Activated CD4-positive, alpha-beta T cell treated with anti-CD3 and anti-CD28 coated beads for 1 hour (primary cell): Measurements from ENCODE around the gene ROMO1.
"Not testable (repeated sequence)": the region's sequence is repeated elsewhere in the genome, so short reads cannot be mapped to it uniquely, and the experiment has no call there.

Source experiments
- DNase-seq: peaks from one replicate; pipeline ENCODE4 v3.0.0-alpha.2; 2020

The ROMO1 gene

GRCh38 chr20:35713120-35713519 is 13.9 kb downstream of the ROMO1 start:
- DNase-seq, result not testable (repeated sequence)

DNA sequence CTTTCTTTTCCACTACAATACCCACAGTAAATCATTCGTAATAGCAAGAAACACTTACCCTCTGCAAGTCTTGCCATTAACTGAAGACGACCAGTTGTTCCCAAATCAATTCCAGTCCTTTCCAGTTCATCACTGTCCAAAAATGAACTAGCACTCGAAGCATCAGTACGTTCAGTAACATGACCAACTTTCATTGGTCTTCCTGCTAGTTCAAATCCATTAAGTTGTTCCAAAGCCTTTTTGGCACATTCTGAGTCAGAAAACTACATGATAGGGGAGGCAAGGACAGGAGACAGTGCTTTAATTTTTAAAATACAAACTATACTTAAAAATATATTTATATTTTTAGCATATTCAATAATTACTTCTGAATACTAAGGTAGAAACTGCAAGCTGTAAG is 14.9 kb downstream of the ROMO1 start:
- DNase-seq, result no peak

GRCh38 chr20:35715652-35716051 is 16.4 kb downstream of the ROMO1 start:
- DNase-seq, result no peak

GRCh38 chr20:35716330-35716729 is 17.1 kb downstream of the ROMO1 start:
- DNase-seq, result no peak

- not testable (repeated sequence) for DNase-seq
Measured at GRCh38 chr20:35718321-35718720, 19.1 kb downstream of the ROMO1 start.

GRCh38 chr20:35718972-35719635 is 19.9 kb downstream of the ROMO1 start:
- no peak for DNase-seq

DNA sequence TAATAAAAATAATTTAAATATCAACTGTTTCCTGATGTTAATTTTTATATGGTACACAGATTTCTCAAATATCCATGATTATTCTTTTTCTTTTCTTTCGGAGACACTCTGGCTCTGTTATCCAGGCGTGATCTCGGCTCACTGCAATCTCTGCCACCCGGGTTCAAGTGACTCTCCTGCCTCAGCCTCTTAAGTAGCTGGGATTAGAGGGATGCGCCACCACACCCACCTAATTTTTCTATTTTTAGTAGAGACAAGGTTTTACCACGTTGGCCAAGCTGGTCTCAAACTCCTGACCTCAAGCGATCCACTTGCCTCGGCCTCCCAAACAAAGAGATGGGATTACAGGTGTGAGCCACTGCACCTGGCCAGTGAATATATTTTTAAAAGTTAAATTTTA is 20.5 kb downstream of the ROMO1 start:
- DNase-seq, result no peak

- no peak for DNase-seq
Measured at GRCh38 chr20:35720165-35721123, 21.2 kb downstream of the ROMO1 start.

DNA sequence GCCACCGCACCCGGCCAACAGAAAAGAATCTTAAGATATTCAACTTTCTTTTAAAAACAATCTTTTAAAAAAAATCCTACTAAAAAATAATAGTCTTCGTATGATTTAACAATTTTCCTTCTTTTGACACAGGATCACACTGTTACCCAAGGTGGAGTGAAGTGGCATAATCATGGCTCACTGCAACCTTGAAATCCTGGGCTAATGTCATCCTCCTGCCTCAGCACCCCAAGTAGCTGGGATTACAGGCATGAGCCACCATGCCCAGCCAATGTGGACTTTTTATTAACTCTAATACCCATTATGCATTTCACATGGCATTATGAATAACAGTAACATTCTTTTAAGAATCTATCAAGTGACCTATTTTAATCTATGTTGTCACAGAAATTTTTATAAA is 22.0 kb downstream of the ROMO1 start:
- DNase-seq, result no peak

DNA sequence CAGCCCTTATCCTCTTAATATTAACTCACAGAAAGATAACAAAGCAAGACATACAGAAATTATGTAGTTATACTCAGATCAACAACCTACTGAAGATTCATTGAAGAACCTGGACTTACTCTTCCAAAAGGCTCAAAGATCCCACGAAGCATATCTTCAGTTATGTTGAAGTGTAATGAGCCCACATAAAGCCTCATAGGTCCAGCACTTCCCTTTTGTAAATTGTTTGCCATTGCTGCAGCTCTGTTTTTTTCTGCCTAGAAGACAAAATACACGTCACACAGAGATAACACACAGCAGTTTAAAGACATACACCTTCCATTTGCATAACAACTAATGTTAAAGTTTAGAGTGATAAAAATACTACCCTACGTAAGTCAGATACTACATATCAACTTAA is 22.4 kb downstream of the ROMO1 start:
- DNase-seq, result no peak

- not testable (repeated sequence) for DNase-seq
Measured at GRCh38 chr20:35723275-35723639, 24.1 kb downstream of the ROMO1 start.

- DNase-seq, result not testable (repeated sequence)
Measured at GRCh38 chr20:35723652-35724320, 24.6 kb downstream of the ROMO1 start.

DNA sequence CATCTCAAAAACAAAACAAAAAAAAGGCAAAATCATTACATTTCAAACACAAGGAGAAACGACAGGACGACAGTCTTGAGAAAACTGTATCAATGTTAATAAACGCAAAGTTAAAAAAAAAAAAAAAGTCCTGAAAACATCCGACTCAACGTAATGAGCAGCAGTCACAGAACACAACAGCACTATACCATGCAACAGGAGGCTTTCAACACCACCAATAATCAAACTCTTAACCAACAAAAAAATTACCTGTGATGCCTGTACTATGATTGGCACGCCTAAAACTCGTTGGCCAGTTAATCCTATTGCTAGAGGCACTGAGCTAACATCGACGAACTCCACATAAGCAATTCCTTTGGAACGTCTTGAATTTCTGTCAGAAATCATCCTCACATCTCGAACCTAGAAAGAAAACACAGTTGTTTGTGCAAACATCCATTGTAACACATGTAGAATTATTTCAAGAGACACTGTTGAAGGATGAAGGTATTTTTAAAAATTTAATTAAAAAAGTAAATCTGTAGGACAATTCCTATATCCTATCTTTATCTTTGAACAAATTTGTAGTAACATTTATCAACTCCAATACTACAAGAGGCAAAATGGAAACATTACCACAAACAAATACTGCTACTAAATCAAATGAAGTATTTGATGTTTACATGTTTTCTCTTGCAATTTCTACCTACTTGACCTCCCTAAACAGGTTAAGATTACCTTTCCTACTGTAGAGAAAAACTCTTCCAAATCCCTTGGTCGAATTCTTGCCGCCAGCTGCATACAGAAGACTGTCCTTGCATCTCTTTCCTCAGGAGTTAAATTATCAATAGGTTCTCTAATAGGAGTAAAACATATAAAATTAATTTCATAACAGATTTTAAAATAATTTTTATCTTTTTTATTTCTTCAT is 25.4 kb downstream of the ROMO1 start:
- DNase-seq, result no peak

DNA sequence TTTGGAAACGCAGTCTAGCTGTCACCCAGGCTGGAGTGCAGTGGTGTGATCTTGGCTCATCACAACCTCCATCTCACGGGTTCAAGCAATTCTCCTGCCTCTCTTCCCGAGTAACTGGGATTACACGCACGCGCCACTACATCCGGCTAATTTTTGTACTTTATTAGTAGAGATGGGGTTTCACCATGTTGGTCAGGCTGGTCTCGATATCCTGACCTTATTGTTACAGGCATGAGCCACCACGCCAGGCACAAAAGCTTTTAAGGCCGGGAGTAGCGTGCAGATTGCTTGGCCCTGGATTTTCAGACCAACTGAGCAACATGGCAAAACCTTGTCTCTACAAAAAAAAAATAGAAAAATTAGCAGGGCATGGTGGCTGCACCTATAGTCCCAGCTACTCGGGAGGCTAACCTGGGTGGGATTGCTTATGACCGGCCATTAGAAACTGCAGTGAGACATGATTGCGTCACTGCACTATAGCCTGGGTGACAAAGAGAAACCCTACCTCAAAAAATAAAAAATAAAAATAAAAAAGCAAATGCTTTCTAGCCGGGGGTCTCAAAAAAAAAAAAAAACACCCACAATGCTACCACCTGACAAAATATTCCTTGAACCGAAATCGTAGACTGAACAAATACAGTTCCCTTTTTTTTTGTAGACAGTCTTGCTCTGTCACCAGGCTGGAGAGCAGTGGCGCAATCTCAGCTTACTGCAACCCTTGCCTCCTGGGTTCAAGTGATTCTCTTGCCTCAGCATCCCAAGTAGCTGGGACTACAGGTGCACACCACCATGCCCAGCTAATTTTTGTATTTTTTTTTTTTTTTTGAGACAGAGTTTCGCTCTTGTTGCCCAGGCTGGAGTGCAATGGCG is 27.9 kb downstream of the ROMO1 start:
- no peak for DNase-seq

- DNase-seq, result no peak
Measured at GRCh38 chr20:35729283-35729807, 30.1 kb downstream of the ROMO1 start.

- no peak for DNase-seq
Measured at GRCh38 chr20:35729836-35730582, 30.8 kb downstream of the ROMO1 start.

DNA sequence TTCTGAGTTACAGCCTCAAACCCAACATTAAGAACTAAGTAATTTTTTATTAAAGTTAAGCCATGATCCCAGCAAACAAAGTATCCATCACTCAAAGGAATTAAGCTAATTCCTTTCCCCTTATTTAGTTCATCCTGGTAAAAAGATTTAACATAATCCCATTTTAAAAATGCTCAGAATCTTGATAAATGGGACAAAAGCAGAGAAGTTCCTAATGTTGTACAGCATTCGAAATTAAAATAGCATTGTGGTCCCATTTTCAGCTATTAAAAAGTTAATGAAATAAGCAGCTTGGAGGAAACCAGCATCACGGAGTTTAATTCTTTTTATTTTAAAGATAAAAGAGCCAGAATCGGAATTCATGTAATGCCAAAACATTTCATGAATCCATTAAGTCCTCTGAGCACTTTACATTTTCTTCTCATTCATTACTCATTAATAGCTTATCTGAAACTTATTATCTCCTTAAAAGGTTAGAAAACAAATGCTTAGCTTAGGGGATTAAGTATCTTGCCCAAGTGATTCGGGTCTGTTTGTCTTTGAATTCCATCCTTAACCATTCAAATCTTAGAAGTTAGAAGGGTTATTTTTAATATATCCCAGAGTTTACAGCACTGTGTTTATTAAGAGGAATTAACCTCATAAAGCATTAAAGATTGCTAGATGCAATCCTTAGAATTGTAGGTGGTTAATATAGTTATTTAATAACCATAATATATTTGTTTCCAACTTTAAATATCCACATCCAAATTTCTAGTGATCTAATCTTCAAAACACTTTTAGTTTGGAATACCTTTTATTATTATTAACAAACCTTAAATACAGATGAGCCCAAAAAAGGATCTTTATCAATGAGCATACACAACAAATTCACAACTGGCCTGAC is 31.6 kb downstream of the ROMO1 start:
- no peak for DNase-seq

- no peak for DNase-seq
Measured at GRCh38 chr20:35731469-35731788, 32.2 kb downstream of the ROMO1 start.

GRCh38 chr20:35731862-35732643 is 32.8 kb downstream of the ROMO1 start:
- DNase-seq, result no peak
